ENCODE measurements around the gene THAP8. TPM values are rescaled to one million over a fixed set of nuclear protein-coding genes. Genes with fewer than 3 reads are reported as not detected.

The THAP8 gene
- polyA plus RNA-seq, 3 donors: 2.4 to 6.0 (median 3.1) TPM

- no peak overlapping the region for H3K9ac ChIP-seq (ENCODE audit: insufficient read depth, low read length, poor library complexity, severe bottlenecking)
- no peak overlapping the region for H3K27ac ChIP-seq (ENCODE audit: low read depth in 1 of 2, low read length in 2 of 2)
- H3K9me3 ChIP-seq (replicated peaks in 1 of 2; ENCODE audit: control insufficient read depth in 1 of 2, insufficient read depth in 1 of 2, low read length in 2 of 2): no peaks in the 10 kb centered on the region
- peaks cover 58 to 85% of the 10 kb centered on the region in 2 donors for H3K36me3 ChIP-seq (replicated peaks in 1 of 2; ENCODE audit: control insufficient read depth in 1 of 2, insufficient read depth in 2 of 2, low read length in 2 of 2)
- H3K4me1 ChIP-seq (ENCODE audit: control insufficient read depth in 1 of 2, insufficient read depth in 2 of 2, low read length in 2 of 2): no peaks in the 10 kb centered on the region
- intact Hi-C loops (cut with micrococcal nuclease): no loop called here
- H3K4me2 ChIP-seq (replicated peaks; ENCODE audit: extremely low read depth, low read length, poor library complexity, severe bottlenecking): no peak overlapping the region
- Mint-ChIP-seq H3K4me1 (no peaks in the 10 kb centered on the region), H3K27me3 (ENCODE audit: low read depth in 3 of 3) (peaks cover 0 to 4% (median 0%) of the 10 kb centered on the region in 3 donors), H3K9me3 (no peaks in the 10 kb centered on the region), H3K27ac (peak overlapping the region in 3 of 7 donors; percentile 6 to 63 (median 53)), H3K4me3 (no peak overlapping the region), H3K36me3 (peaks cover 29 to 84% of the 10 kb centered on the region in 2 donors)
- H2AFZ ChIP-seq (ENCODE audit: insufficient read depth, low read depth, low read length, poor library complexity, severe bottlenecking): no peak overlapping the region
- H4K20me1 ChIP-seq (ENCODE audit: insufficient read depth, low read length): no peaks in the 10 kb centered on the region
- DNase-seq: no peak
- no peak for TF ChIP-seq CTCF (IDR thresholded peaks at IDR 0.05)
- WGBS (ENCODE audit: insufficient coverage): 96% methylated on average over 25 of the region's 27 CpGs
- H3K27me3 ChIP-seq (ENCODE audit: control insufficient read depth in 2 of 2, insufficient read depth in 2 of 2, low read length in 2 of 2): no peaks in the 10 kb centered on the region
- no peaks in the 10 kb centered on the region for H3K79me2 ChIP-seq (ENCODE audit: insufficient read depth, low read length)
- H3K4me3 ChIP-seq (replicated peaks in 1 of 3; ENCODE audit: low read depth in 2 of 3, low read length in 3 of 3): no peak overlapping the region
Measured at GRCh38 chr19:36101550-36102327, 47.7 kb upstream of the THAP8 start.

GRCh38 chr19:36100476-36100875, 46.4 kb upstream of the THAP8 start:
- TF ChIP-seq CTCF (IDR thresholded peaks at IDR 0.05): no peak
- Histone ChIP-seq H3K79me2 (ENCODE audit: insufficient read depth, low read length) (no peaks in the 10 kb centered on the region), H4K20me1 (ENCODE audit: insufficient read depth, low read length) (no peaks in the 10 kb centered on the region), H3K4me1 (ENCODE audit: control insufficient read depth in 1 of 2, insufficient read depth in 2 of 2, low read length in 2 of 2) (no peaks in the 10 kb centered on the region), H3K9ac (ENCODE audit: insufficient read depth, low read length, poor library complexity, severe bottlenecking) (no peak overlapping the region), H3K27ac (ENCODE audit: low read depth in 1 of 2, low read length in 2 of 2) (no peak overlapping the region), H3K4me3 (replicated peaks in 1 of 3; ENCODE audit: low read depth in 2 of 3, low read length in 3 of 3) (no peak overlapping the region), H3K9me3 (replicated peaks in 1 of 2; ENCODE audit: control insufficient read depth in 1 of 2, insufficient read depth in 1 of 2, low read length in 2 of 2) (no peaks in the 10 kb centered on the region), H3K36me3 (replicated peaks in 1 of 2; ENCODE audit: control insufficient read depth in 1 of 2, insufficient read depth in 2 of 2, low read length in 2 of 2) (peaks cover 59 to 82% of the 10 kb centered on the region in 2 donors), H3K27me3 (ENCODE audit: control insufficient read depth in 2 of 2, insufficient read depth in 2 of 2, low read length in 2 of 2) (no peaks in the 10 kb centered on the region), H2AFZ (ENCODE audit: insufficient read depth, low read depth, low read length, poor library complexity, severe bottlenecking) (no peak overlapping the region), H3K4me2 (replicated peaks; ENCODE audit: extremely low read depth, low read length, poor library complexity, severe bottlenecking) (no peak overlapping the region)
- Mint-ChIP-seq H3K4me3 (no peak overlapping the region), H3K9me3 (no peaks in the 10 kb centered on the region), H3K4me1 (no peaks in the 10 kb centered on the region), H3K27ac (peak overlapping the region in 3 of 7 donors; percentile 6 to 46 (median 33)), H3K27me3 (ENCODE audit: low read depth in 3 of 3) (peaks cover 0 to 4% (median 0%) of the 10 kb centered on the region in 3 donors), H3K36me3 (peaks cover 27 to 86% of the 10 kb centered on the region in 2 donors)
- intact Hi-C loops (cut with micrococcal nuclease): no loop called here
- 84% methylated on average over 4 of the region's 5 CpGs for WGBS (ENCODE audit: insufficient coverage)
- DNase-seq: no peak

Measured in CD14-positive monocyte (primary cell).